Ascending aorta (tissue), 2 donors: ENCODE data around the gene HTRA1. TPM values are rescaled to one million over a fixed set of nuclear protein-coding genes. Genes with fewer than 3 reads are reported as not detected.

Experiments
- DNase-seq, 2 donors: peaks; one replicate each; pipeline ENCODE4 v3.0.0-alpha.2; 2019; ENCODE audit warnings: low spot score in 2 of 2
- H3K27ac ChIP-seq, 2 donors: fragments of 200-600 bp; sonication (generic); one replicate each; pipeline ENCODE4 v1.5.1; 2016 to 2017; ENCODE audit warnings: mild to moderate bottlenecking in 1 of 2
- H3K27me3 ChIP-seq: fragments of 200-600 bp; sonication (generic); one replicate; pipeline ENCODE4 v1.5.1; 2017
- H3K36me3 ChIP-seq, 2 donors: fragments of 200-600 bp; sonication (generic); one replicate each; pipeline ENCODE4 v1.5.1; 2016
- H3K4me1 ChIP-seq, 2 donors: fragments of 200-600 bp; sonication (generic); one replicate each; pipeline ENCODE4 v1.5.1; 2016 to 2017; ENCODE audit warnings: mild to moderate bottlenecking in 1 of 2
- H3K4me3 ChIP-seq, 2 donors: fragments of 200-600 bp; sonication (generic); one replicate each; pipeline ENCODE4 v1.5.1; 2016 to 2017; ENCODE audit warnings: mild to moderate bottlenecking in 1 of 2
- H3K9me3 ChIP-seq, 2 donors: fragments of 200-600 bp; sonication (generic); one replicate each; pipeline ENCODE4 v1.5.1; 2016
- intact Hi-C: fragments of 100-400 bp; cut with DNase I; formaldehyde crosslinking; loops from one replicate; pipeline ENCODE4 v1.15.1; 2023
- total RNA-seq: library from RNA; depleted of rRNA; stranded (reverse); fragments of >200 nt; gene quantifications from one replicate; pipeline ENCODE4 v1.1.0, GENCODE V29; 2016
- TF ChIP-seq, protein P1 (sequence below), 3 experiments: fragments of 200-600 bp in 2 of 3; fragments of 450-650 bp in 1 of 3; sonication (generic) in 2 of 3; IDR thresholded peaks; one replicate each; pipeline ENCODE4 v1.5.1; 2016 to 2019; ENCODE audit warnings: antibody characterized with exemption in 3 of 3, mild to moderate bottlenecking in 1 of 3, moderate library complexity in 1 of 3

HTRA1 gene
- total RNA-seq, 1 donor from 2014 or later = 112 TPM

DNA sequence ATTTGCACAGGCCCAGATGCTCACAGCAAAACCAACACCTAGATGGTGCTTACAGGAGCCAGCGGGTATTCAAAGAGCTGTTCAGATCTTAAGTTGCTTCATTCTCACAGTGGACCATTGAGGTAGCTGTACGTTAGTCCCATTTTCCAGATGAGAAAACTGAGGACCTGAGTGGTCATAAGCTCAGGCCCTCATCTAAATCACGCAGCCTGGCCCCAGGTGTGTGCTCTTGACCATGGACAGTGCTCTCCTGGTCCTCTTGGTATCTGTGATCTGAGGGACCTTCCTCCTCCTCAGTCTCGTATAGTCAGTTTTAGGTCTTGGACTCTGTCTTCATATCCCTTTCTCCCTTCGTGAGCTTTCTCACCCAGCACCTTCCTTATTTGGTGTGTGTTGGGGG is 43.7 kb downstream of the HTRA1 start:
- DNase-seq = no peak
- Histone ChIP-seq H3K4me1 (peaks cover 12 to 24% of the 10 kb centered on the region in 2 donors), H3K27ac (no peak overlapping the region), H3K4me3 (no peak overlapping the region), H3K27me3 (no peaks in the 10 kb centered on the region), H3K36me3 (peaks cover 29 to 38% of the 10 kb centered on the region in 2 donors), H3K9me3 (no peaks in the 10 kb centered on the region)
- intact Hi-C loops = loop anchor here (5.0 kb wide), 1 partner anchor 52 kb away; no protein-coding TSS in a partner anchor
- TF ChIP-seq, protein P1, sequence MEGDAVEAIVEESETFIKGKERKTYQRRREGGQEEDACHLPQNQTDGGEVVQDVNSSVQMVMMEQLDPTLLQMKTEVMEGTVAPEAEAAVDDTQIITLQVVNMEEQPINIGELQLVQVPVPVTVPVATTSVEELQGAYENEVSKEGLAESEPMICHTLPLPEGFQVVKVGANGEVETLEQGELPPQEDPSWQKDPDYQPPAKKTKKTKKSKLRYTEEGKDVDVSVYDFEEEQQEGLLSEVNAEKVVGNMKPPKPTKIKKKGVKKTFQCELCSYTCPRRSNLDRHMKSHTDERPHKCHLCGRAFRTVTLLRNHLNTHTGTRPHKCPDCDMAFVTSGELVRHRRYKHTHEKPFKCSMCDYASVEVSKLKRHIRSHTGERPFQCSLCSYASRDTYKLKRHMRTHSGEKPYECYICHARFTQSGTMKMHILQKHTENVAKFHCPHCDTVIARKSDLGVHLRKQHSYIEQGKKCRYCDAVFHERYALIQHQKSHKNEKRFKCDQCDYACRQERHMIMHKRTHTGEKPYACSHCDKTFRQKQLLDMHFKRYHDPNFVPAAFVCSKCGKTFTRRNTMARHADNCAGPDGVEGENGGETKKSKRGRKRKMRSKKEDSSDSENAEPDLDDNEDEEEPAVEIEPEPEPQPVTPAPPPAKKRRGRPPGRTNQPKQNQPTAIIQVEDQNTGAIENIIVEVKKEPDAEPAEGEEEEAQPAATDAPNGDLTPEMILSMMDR (IDR thresholded peaks at IDR 0.05) = no peak

DNA sequence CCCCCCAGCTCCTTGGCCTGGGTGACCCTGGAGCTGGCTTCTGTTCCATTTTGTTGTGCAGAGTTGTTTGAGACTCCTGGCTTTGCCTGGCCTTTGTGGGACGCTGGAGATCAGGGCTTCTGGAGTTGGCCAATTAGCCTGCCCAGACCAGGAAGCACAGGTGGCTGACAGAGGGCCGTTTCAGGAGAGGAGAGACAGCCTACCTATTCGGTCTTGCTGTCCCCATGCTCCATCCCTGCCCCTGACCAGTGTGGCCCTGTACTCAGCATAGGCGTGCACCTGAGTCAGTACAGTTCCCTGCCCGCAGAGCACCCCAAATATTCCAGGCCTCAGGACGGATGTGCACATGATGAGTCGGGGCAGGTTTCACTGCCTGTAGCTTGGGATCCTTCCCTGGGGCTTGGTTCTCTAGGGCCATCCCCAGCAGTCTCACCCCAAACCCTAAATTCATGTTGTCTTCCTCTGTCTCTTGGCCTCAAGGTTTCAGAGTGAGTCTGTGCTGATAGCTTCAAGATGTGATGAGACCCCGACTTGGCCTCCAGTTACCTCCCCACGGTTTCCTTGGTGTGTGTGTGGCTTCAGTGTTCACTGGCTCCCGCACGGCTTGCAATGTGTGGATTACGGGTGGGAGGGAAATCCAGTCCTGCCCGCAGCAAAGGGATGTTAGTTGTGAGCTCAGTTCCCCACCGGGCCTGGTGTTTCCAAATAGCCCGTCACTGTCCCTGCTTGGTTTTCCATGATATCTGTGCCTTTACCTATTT is 44.7 kb downstream of the HTRA1 start:
- Histone ChIP-seq H3K4me1 (peaks cover 7 to 17% of the 10 kb centered on the region in 2 donors), H3K4me3 (no peak overlapping the region), H3K27ac (no peak overlapping the region), H3K36me3 (peaks cover 37 to 47% of the 10 kb centered on the region in 2 donors), H3K9me3 (no peaks in the 10 kb centered on the region), H3K27me3 (no peaks in the 10 kb centered on the region)
- DNase-seq = no peak
- TF ChIP-seq, protein P1 (IDR thresholded peaks at IDR 0.05) = no peak
- intact Hi-C loops = loop anchor here (5.0 kb wide), 1 partner anchor 51 kb away; no protein-coding TSS in a partner anchor

DNA sequence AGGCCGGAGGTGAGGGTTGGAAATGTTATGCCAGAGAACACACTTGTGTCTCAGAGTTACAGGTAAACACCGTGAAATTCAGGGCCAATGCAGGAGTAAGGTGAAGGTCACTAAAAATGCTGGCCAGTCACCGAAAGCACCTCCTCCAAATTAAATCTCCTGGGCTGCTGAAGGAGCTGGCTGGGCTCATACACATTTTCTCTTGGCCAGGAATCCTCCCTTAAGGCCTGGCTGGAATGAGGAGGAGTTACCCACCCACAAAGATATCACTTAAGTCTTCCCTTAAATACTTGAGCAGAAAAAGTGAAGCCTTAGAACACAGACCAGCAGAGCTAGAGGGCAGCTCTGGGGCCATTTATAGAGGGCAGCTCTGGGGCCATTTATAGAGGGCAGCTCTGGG is 46.3 kb downstream of the HTRA1 start:
- no peaks in the 10 kb centered on the region for H3K9me3 ChIP-seq
- H3K36me3 ChIP-seq = peaks cover 46 to 55% of the 10 kb centered on the region in 2 donors
- intact Hi-C loops = loop anchor here (5.0 kb wide), 1 partner anchor 50 kb away; no protein-coding TSS in a partner anchor
- DNase-seq = no peak
- no peaks in the 10 kb centered on the region for H3K27me3 ChIP-seq
- H3K4me3 ChIP-seq = no peak overlapping the region
- H3K4me1 ChIP-seq = peaks cover 7 to 17% of the 10 kb centered on the region in 2 donors
- TF ChIP-seq, protein P1 (IDR thresholded peaks at IDR 0.05) = no peak
- H3K27ac ChIP-seq = no peak overlapping the region

DNA sequence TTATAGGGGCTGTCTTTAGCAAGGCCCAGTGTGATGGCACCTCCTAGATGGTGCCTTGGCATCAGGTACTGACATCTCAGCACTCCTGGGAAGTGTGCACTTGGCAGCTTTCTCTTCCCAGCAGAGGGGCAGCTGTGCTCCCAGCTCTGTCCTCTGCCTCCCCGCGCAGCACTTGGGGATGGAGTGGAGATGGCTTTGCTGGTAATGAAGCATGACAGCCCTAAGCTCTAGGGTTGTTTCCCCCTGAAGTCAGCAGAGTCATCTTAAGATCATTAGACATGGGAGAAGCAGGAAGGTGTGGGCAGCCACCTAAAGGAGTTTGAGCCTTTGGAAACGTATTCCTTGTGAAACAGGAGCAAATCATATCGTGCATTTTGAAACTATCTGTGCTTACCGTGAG is 46.7 kb downstream of the HTRA1 start:
- H3K4me3 ChIP-seq = no peak overlapping the region
- H3K4me1 ChIP-seq = peaks cover 7 to 17% of the 10 kb centered on the region in 2 donors
- no peak for DNase-seq
- H3K9me3 ChIP-seq = no peaks in the 10 kb centered on the region
- intact Hi-C loops = loop anchor here (5.0 kb wide), 1 partner anchor 49 kb away; no protein-coding TSS in a partner anchor
- peaks cover 49 to 59% of the 10 kb centered on the region in 2 donors for H3K36me3 ChIP-seq
- no peaks in the 10 kb centered on the region for H3K27me3 ChIP-seq
- TF ChIP-seq, protein P1 (IDR thresholded peaks at IDR 0.05) = no peak
- no peak overlapping the region for H3K27ac ChIP-seq

DNA sequence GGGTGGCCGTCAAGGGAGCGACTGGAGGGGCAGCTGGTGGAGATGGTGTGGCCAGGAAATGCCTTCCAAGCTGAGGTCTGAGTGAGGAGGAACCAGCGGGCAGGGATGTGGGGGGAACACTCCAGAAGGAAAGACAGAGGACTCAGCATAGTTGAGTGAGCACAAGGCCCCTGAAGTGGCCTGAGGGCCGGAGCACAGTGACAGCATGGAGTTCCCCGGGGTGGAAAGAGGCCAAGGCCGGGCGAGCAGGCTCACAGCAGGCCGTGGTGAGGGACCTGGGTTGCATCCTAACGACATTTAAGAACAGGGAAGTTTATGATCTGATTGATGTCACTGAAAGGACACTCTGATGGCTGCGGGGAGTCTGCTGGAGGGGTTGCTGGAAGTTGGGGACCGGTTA is 48.0 kb downstream of the HTRA1 start:
- intact Hi-C loops = loop anchor here (5.0 kb wide), 1 partner anchor 48 kb away; no protein-coding TSS in a partner anchor
- H3K27ac ChIP-seq = no peak overlapping the region

More for the DNA sequence above, 48.0 kb downstream of the HTRA1 start:
- Histone ChIP-seq H3K9me3 (no peaks in the 10 kb centered on the region), H3K4me1 (peaks cover 7 to 11% of the 10 kb centered on the region in 2 donors), H3K27me3 (no peaks in the 10 kb centered on the region), H3K36me3 (peaks cover 56 to 66% of the 10 kb centered on the region in 2 donors), H3K4me3 (no peak overlapping the region)
- TF ChIP-seq, protein P1 (IDR thresholded peaks at IDR 0.05) = no peak
- no peak for DNase-seq
